GM12878 (cell line): Measurements from ENCODE around the gene DIRAS1.

Experiments
- NFIC ChIP-seq: IDR thresholded peaks from 2 replicates; pipeline ENCODE4 v1.6.1; 2012; ENCODE audit warnings: low read depth, mild to moderate bottlenecking, inconsistent platforms, low read length, moderate library complexity
- POLR2AphosphoS5 ChIP-seq: IDR thresholded peaks from 2 replicates; pipeline ENCODE4 v1.6.1; 2011; ENCODE audit warnings: mild to moderate bottlenecking, low read length, inconsistent platforms
- TF ChIP-seq, protein P1 (sequence below), 3 experiments: IDR thresholded peaks in 2 of 3; conservative IDR thresholded peaks in 1 of 3; 2 replicates each; pipeline ENCODE4 v1.5.1; 2011; ENCODE audit warnings: low read depth in 3 of 3, low read length in 3 of 3, mild to moderate bottlenecking in 3 of 3, control low read depth in 2 of 3, moderate library complexity in 2 of 3, inconsistent platforms in 1 of 3, mixed read lengths in 1 of 3; ENCODE audit not compliant: control insufficient read depth in 2 of 3, insufficient read depth in 1 of 3; ENCODE audit errors: extremely low read depth in 1 of 3
- TF ChIP-seq, protein P2 (sequence below): IDR thresholded peaks from 2 replicates; pipeline ENCODE4 v1.6.1; 2012; ENCODE audit warnings: low read depth, low read length, improper control_type of control experiment

DNA sequence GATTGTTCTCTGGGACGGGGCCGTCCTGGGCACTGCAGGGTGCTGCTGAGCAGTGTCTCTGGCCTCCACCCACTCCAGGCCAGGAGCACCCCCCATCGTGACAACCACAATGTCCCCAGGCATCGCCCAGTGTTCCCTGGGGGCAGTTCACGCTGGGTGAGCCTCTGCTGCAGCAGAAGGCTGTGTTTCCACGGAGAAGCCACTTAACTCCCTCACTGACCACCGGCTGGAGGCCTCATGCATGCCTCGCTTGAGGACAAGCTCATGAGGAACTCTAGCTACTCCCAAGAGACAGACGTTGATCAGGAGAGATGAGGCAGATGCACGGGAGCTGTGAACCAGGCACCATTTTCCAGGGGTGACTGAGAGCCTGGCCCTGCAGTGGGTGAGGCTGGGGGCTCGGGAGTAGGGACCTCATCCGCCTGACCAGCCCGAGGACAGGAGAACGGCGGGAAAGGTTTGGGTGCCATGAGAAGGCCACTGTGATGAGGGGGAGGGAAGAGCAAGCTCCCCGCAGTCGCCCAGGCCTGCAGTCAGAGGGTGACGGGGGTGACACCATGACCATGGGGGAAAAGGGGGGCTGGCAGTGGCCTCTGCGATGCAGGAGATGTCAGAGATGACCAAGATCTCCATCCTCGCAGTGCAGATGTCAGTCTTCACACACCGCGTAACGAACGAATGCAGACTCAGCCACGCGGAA, 13.6 kb upstream of the DIRAS1 start:
- TF ChIP-seq, protein P1, sequence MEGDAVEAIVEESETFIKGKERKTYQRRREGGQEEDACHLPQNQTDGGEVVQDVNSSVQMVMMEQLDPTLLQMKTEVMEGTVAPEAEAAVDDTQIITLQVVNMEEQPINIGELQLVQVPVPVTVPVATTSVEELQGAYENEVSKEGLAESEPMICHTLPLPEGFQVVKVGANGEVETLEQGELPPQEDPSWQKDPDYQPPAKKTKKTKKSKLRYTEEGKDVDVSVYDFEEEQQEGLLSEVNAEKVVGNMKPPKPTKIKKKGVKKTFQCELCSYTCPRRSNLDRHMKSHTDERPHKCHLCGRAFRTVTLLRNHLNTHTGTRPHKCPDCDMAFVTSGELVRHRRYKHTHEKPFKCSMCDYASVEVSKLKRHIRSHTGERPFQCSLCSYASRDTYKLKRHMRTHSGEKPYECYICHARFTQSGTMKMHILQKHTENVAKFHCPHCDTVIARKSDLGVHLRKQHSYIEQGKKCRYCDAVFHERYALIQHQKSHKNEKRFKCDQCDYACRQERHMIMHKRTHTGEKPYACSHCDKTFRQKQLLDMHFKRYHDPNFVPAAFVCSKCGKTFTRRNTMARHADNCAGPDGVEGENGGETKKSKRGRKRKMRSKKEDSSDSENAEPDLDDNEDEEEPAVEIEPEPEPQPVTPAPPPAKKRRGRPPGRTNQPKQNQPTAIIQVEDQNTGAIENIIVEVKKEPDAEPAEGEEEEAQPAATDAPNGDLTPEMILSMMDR (IDR thresholded peaks at IDR 0.05 in 2 of 3, conservative IDR thresholded peaks at IDR 0.05 in 1 of 3; ENCODE audit: control insufficient read depth in 2 of 3, extremely low read depth in 1 of 3, insufficient read depth in 1 of 3, low read depth in 3 of 3, low read length in 3 of 3), result no peak
- no peak for TF ChIP-seq POLR2AphosphoS5
- no peak for TF ChIP-seq NFIC
- TF ChIP-seq, protein P2, sequence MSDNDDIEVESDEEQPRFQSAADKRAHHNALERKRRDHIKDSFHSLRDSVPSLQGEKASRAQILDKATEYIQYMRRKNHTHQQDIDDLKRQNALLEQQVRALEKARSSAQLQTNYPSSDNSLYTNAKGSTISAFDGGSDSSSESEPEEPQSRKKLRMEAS, result no peak
